Liver (tissue), 9 donors: ENCODE data around the gene DNAJC4. TPM values are rescaled to one million over a fixed set of nuclear protein-coding genes. Genes with fewer than 3 reads are reported as not detected.
A peak's percentile ranks its signal among the peaks of the same experiment; 100 is the strongest.

Experiments
- DNase-seq: peaks from one replicate; pipeline ENCODE4 v3.0.0-alpha.2; 2017; ENCODE audit warnings: low spot score
- H3K27ac ChIP-seq, 2 donors: one replicate each; pipeline ENCODE4 v1.7.0; 2013; ENCODE audit warnings: inconsistent platforms in 2 of 2, low read length in 2 of 2, control low read depth in 1 of 2, low read depth in 1 of 2, mild to moderate bottlenecking in 1 of 2
- H3K27me3 ChIP-seq, 4 donors: one replicate each; pipeline versions ENCODE4 v1.6.1 to v1.7.0; 2013; ENCODE audit warnings: low read length in 3 of 4, inconsistent platforms in 1 of 4, mild to moderate bottlenecking in 1 of 4, moderate library complexity in 1 of 4; ENCODE audit not compliant: control insufficient read depth in 4 of 4, insufficient read depth in 4 of 4
- H3K36me3 ChIP-seq, 4 donors: one replicate each; pipeline versions ENCODE4 v1.6.1 to v1.7.0; 2013; ENCODE audit warnings: low read length in 3 of 4, mild to moderate bottlenecking in 3 of 4, low read depth in 1 of 4, moderate library complexity in 1 of 4; ENCODE audit not compliant: control insufficient read depth in 4 of 4, insufficient read depth in 3 of 4
- H3K4me1 ChIP-seq, 4 donors: one replicate each; pipeline versions ENCODE4 v1.6.1 to v1.7.0; 2013; ENCODE audit warnings: low read length in 3 of 4, mild to moderate bottlenecking in 3 of 4, moderate library complexity in 1 of 4; ENCODE audit not compliant: control insufficient read depth in 4 of 4, insufficient read depth in 4 of 4
- H3K4me3 ChIP-seq, 3 donors: one replicate each; pipeline versions ENCODE4 v1.6.1 to v1.7.0; 2013; ENCODE audit warnings: low read length in 3 of 3, control low read depth in 1 of 3, low read depth in 1 of 3, mild to moderate bottlenecking in 1 of 3
- H3K9ac ChIP-seq, 2 donors: one replicate each; pipeline ENCODE4 v1.7.0; 2013; ENCODE audit warnings: low read length in 2 of 2, mild to moderate bottlenecking in 2 of 2, moderate library complexity in 2 of 2, control low read depth in 1 of 2, low read depth in 1 of 2
- H3K9me3 ChIP-seq, 4 donors: one replicate each; pipeline versions ENCODE4 v1.6.1 to v1.7.0; 2013; ENCODE audit warnings: low read length in 3 of 4; ENCODE audit not compliant: control insufficient read depth in 4 of 4
- ATF3 ChIP-seq: IDR thresholded peaks from 2 replicates; pipeline ENCODE4 v1.6.1; 2016; ENCODE audit warnings: antibody characterized with exemption
- CTCF ChIP-seq: fragments of 150-350 bp; IDR thresholded peaks from 2 replicates; pipeline ENCODE4 v1.5.1; 2017; ENCODE audit warnings: improper control_type of control experiment, low read depth, low read length; ENCODE audit not compliant: missing input control
- FOXA1 ChIP-seq: IDR thresholded peaks from 2 replicates; pipeline ENCODE4 v1.6.1; 2016; ENCODE audit warnings: antibody characterized with exemption
- GABPA ChIP-seq, 2 donors: IDR thresholded peaks in 1 of 2; conservative IDR thresholded peaks in 1 of 2; 2 replicates each; pipeline ENCODE4 v1.6.1; 2016; ENCODE audit warnings: antibody characterized with exemption in 2 of 2, mild to moderate bottlenecking in 1 of 2, moderate library complexity in 1 of 2
- HNF4A ChIP-seq, 2 donors: conservative IDR thresholded peaks; 2 replicates each; pipeline ENCODE4 v1.6.1; 2016; ENCODE audit warnings: antibody characterized with exemption in 2 of 2, mild to moderate bottlenecking in 2 of 2
- JUND ChIP-seq, 2 donors: IDR thresholded peaks; 2 replicates each; pipeline ENCODE4 v1.6.1; 2016; ENCODE audit warnings: antibody characterized with exemption in 2 of 2
- MAX ChIP-seq: IDR thresholded peaks from 2 replicates; pipeline ENCODE4 v1.6.1; 2016; ENCODE audit warnings: antibody characterized with exemption
- NR2F2 ChIP-seq: IDR thresholded peaks from 2 replicates; pipeline ENCODE4 v1.6.1; 2016; ENCODE audit warnings: antibody characterized with exemption
- REST ChIP-seq: IDR thresholded peaks from 2 replicates; pipeline ENCODE4 v1.6.1; 2016; ENCODE audit warnings: antibody characterized with exemption, mild to moderate bottlenecking
- RXRA ChIP-seq, 2 donors: IDR thresholded peaks; 2 replicates each; pipeline ENCODE4 v1.6.1; 2017 to 2018; ENCODE audit warnings: antibody characterized with exemption in 2 of 2, mild to moderate bottlenecking in 1 of 2
- SP1 ChIP-seq: IDR thresholded peaks from 2 replicates; pipeline ENCODE4 v1.6.1; 2018; ENCODE audit warnings: antibody characterized with exemption, mild to moderate bottlenecking
- TAF1 ChIP-seq: conservative IDR thresholded peaks from 2 replicates; pipeline ENCODE4 v1.6.1; 2016; ENCODE audit warnings: antibody characterized with exemption, mild to moderate bottlenecking
- YY1 ChIP-seq: IDR thresholded peaks from 2 replicates; pipeline ENCODE4 v1.6.1; 2016; ENCODE audit warnings: antibody characterized with exemption, mild to moderate bottlenecking
- ZBTB33 ChIP-seq: IDR thresholded peaks from 2 replicates; pipeline ENCODE4 v1.6.1; 2016; ENCODE audit warnings: antibody characterized with exemption
- WGBS: extraction: QIAGEN DNeasy Blood & Tissue Kit; methylation state at CpG from one replicate; pipeline ENCODE4 v1.1.7; 2013; 5-methylcytosine and 5-hydroxymethylcytosine counted together
- polyA plus RNA-seq, 2 donors: library from polyadenylated mRNA; stranded (reverse) in 1 of 2; unstranded in 1 of 2; fragments of 200-250 nt in 1 of 2; fragments of >200 nt in 1 of 2; fragmentation: Nextera tagmentation in 1 of 2; extraction: Ambion mirVana in 1 of 2; gene quantifications; one replicate each; pipeline versions ENCODE4 v1.2.1 to v1.2.3, GENCODE V29; 2013 to 2015
- total RNA-seq, 2 donors: library from RNA; depleted of rRNA; stranded (reverse); fragments of >200 nt; gene quantifications; one replicate each; pipeline ENCODE4 v1.2.3, GENCODE V29; 2014
- donor health status: healthy.
- donor health status: healthy.
- donor health status: healthy.
- donor health status: healthy.
- donor health status: healthy.

The DNAJC4 gene
- total and polyA plus RNA-seq, 4 donors: 8.5 to 25.9 (median 23.5) TPM

GRCh38 chr11:64249563-64250414 is 19.4 kb downstream of the DNAJC4 start:
- Histone ChIP-seq H3K36me3 (no peaks in the 10 kb centered on the region), H3K4me1 (peaks cover 10 to 61% (median 48%) of the 10 kb centered on the region in 4 donors), H3K27ac (no peak overlapping the region), H3K9ac (no peak overlapping the region), H3K9me3 (no peaks in the 10 kb centered on the region), H3K27me3 (no peaks in the 10 kb centered on the region), H3K4me3 (no peak overlapping the region)
- no peak for DNase-seq
- TF ChIP-seq REST (no peak), GABPA (IDR thresholded peaks at IDR 0.05 in 1 of 2, conservative IDR thresholded peaks at IDR 0.05 in 1 of 2) (no peak), MAX (no peak), FOXA1 (no peak), NR2F2 (peak; percentile 26), SP1 (peak; percentile 41), ZBTB33 (no peak), ATF3 (no peak), HNF4A (conservative IDR thresholded peaks at IDR 0.05) (peak; percentile 38 to 54), JUND (IDR thresholded peaks at IDR 0.05) (no peak), TAF1 (no peak), CTCF (no peak), YY1 (no peak), RXRA (IDR thresholded peaks at IDR 0.05) (peak; percentile 50 to 53)
- 84% methylated on average over 8 of the region's 8 CpGs for WGBS
